ENCODE data around the gene SHC4. TPM values are rescaled to one million over a fixed set of nuclear protein-coding genes. Genes with fewer than 3 reads are reported as not detected.
"Not testable (repeated sequence)": the region's sequence is repeated elsewhere in the genome, so short reads cannot be mapped to it uniquely, and the experiment has no call there.

The SHC4 gene
- total and polyA plus RNA-seq, 8 donors, result 0.25 to 4.4 (median 0.47) TPM; not detected in 2

DNA sequence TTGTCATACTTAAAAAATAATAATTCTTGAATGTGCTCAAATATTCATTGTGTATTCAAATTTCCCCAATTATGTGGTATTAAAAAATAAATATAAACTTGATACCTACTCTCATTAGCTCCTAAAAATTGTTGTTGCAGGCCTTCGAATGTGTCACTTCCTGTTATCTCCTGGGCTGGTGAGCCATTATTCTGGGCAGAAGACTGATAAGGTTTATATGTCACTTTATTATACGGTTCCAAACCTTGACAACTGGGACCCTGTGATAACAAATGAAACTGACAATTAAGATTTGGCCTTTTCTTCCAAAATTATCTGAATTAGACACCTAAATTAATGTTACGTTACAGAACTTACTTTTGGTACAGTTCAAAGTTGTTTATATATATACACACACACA, 167.8 kb downstream of the SHC4 start:
- Histone ChIP-seq H3K36me3 (peaks cover 0 to 18% (median 12%) of the 10 kb centered on the region in 4 donors), H3K9me3 (no peaks in the 10 kb centered on the region), H3K27me3 (no peaks in the 10 kb centered on the region), H3K27ac (no peak overlapping the region), H3K4me3 (no peak overlapping the region), H3K4me1 (peaks cover 0 to 14% (median 4%) of the 10 kb centered on the region in 4 donors)
- intact Hi-C loops (cut with DNase I; ENCODE audit: low total_unique reads), result loop anchor here (10.0 kb wide), 1 partner anchor 431 kb away; no protein-coding TSS in a partner anchor
- 82 to 93% (median 88%) methylated on average over 3 of the region's 3 CpGs for WGBS, 5 donors
- DNase-seq, result no peak
- no peak for TF ChIP-seq POLR2A (IDR thresholded peaks at IDR 0.05)
- no peak for TF ChIP-seq EP300 (IDR thresholded peaks at IDR 0.05)
- no peak for TF ChIP-seq CTCF (IDR thresholded peaks at IDR 0.05)
- no peak for TF ChIP-seq POLR2AphosphoS5 (IDR thresholded peaks at IDR 0.05)

GRCh38 chr15:48794697-48795134, 169.0 kb downstream of the SHC4 start:
- Histone ChIP-seq H3K9me3 (no peaks in the 10 kb centered on the region), H3K27ac (peak overlapping the region in 3 of 5 donors; percentile 43 to 55 (median 46)), H3K4me3 (no peak overlapping the region), H3K36me3 (peaks cover 0 to 28% (median 15%) of the 10 kb centered on the region in 4 donors), H3K4me1 (peaks cover 0 to 12% (median 4%) of the 10 kb centered on the region in 4 donors), H3K27me3 (no peaks in the 10 kb centered on the region)
- TF ChIP-seq POLR2A (IDR thresholded peaks at IDR 0.05) (no peak), POLR2AphosphoS5 (IDR thresholded peaks at IDR 0.05) (no peak), CTCF (IDR thresholded peaks at IDR 0.05) (no peak)
- DNase-seq, result peak in 1 of 2 donors; percentile 18
- intact Hi-C loops (cut with DNase I; ENCODE audit: low total_unique reads), result loop anchor here (10.0 kb wide), 1 partner anchor 430 kb away; no protein-coding TSS in a partner anchor
- WGBS, 5 donors, result 79 to 94% (median 90%) methylated on average over 2 of the region's 2 CpGs

GRCh38 chr15:48792408-48792807, 171.3 kb downstream of the SHC4 start:
- peaks cover 0 to 12% (median 4%) of the 10 kb centered on the region in 4 donors for H3K4me1 ChIP-seq
- H3K36me3 ChIP-seq, result peaks cover 0 to 49% (median 27%) of the 10 kb centered on the region in 4 donors
- no peaks in the 10 kb centered on the region for H3K27me3 ChIP-seq
- no peak overlapping the region for H3K27ac ChIP-seq
- 42 to 76% (median 47%) methylated on average over 3 of the region's 3 CpGs for WGBS, 5 donors
- TF ChIP-seq POLR2A (IDR thresholded peaks at IDR 0.05) (no peak), POLR2AphosphoS5 (IDR thresholded peaks at IDR 0.05) (no peak)
- intact Hi-C loops (cut with DNase I; ENCODE audit: low total_unique reads), result loop anchor here (10.0 kb wide), 1 partner anchor 428 kb away; no protein-coding TSS in a partner anchor
- no peak for DNase-seq
- H3K4me3 ChIP-seq, result no peak overlapping the region
- H3K9me3 ChIP-seq, result no peaks in the 10 kb centered on the region

DNA sequence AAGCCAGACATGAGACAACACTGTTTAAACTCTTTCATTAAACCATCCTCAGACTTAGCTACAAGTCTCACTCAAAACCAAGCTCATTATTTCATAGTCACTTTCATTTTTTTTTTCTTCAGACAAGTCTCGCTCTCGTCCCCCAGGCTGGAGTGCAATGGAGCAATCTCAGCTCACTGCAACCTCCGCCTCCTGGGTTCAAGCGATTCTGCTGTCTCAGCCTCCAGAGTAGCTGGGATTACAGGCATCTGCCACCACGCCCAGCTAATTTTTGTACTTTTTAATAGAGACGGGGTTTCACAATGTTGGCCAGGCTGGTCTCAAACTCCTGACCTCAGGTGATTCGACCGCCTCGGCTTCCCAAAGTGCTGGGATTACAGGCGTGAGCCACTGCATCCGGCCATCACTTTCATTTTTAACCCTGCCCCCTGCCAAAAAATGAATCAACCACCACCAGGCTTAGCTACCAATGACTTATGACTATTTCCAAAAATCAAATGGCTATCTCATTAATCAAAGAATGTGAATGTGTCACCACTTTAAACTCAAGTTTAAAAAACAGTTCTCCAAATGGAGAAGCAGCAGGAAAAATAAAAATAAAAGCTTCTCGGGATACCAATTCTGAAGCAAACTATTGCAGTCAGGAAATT, 173.1 kb downstream of the SHC4 start:
- peaks cover 0 to 44% (median 27%) of the 10 kb centered on the region in 4 donors for H3K36me3 ChIP-seq
- H3K4me3 ChIP-seq, H3K27ac ChIP-seq, H3K9me3 ChIP-seq, DNase-seq, H3K27me3 ChIP-seq: not testable (repeated sequence)
- 88 to 98% (median 94%) methylated on average over 12 of the region's 12 CpGs for WGBS, 5 donors
- intact Hi-C loops (cut with DNase I; ENCODE audit: low total_unique reads), result loop anchor here (10.0 kb wide), 1 partner anchor 426 kb away; no protein-coding TSS in a partner anchor
- peaks cover 0 to 12% (median 4%) of the 10 kb centered on the region in 4 donors for H3K4me1 ChIP-seq

- no peaks in the 10 kb centered on the region for H3K27me3 ChIP-seq
- WGBS, 5 donors, result 75 to 92% (median 82%) methylated on average over 2 of the region's 2 CpGs
- no peaks in the 10 kb centered on the region for H3K4me1 ChIP-seq
- H3K27ac ChIP-seq, result no peak overlapping the region
- no peak for DNase-seq
- H3K9me3 ChIP-seq, result no peaks in the 10 kb centered on the region
- no peak overlapping the region for H3K4me3 ChIP-seq
- H3K36me3 ChIP-seq, result peaks cover 3 to 55% (median 34%) of the 10 kb centered on the region in 4 donors
- intact Hi-C loops (cut with DNase I; ENCODE audit: low total_unique reads), result no loop called here
- no peak for TF ChIP-seq POLR2AphosphoS5 (IDR thresholded peaks at IDR 0.05)
- TF ChIP-seq POLR2A (IDR thresholded peaks at IDR 0.05), result no peak
- no peak for TF ChIP-seq EP300 (IDR thresholded peaks at IDR 0.05)
- TF ChIP-seq CTCF (IDR thresholded peaks at IDR 0.05), result no peak
Observed at GRCh38 chr15:48785712-48786111, 178.0 kb downstream of the SHC4 start.
